ENCODE results near the gene NIF3L1. TPM values are rescaled to one million over a fixed set of nuclear protein-coding genes. Genes with fewer than 3 reads are reported as not detected.

The NIF3L1 gene
- total RNA-seq, 1 experiment from 2014 or later = 34.5 TPM

Other genes starting within 250 kb of the NIF3L1 start
- gene BZW1, start 77.5 kb upstream of the NIF3L1 start, total RNA-seq (2014; rRNA removed) = 407 and 500 TPM in 2 replicates
- gene CLK1, start 24.7 kb upstream of the NIF3L1 start, total RNA-seq (2014; rRNA removed) = 35.4 and 44.3 TPM in 2 replicates
- 66.8 and 106 TPM in 2 replicates for gene PPIL3, start 294 bp upstream of the NIF3L1 start, total RNA-seq (2014; rRNA removed)
- 15.6 and 15.8 TPM in 2 replicates for gene ORC2, start 74.3 kb downstream of the NIF3L1 start, total RNA-seq (2014; rRNA removed)
- gene HYCC2, start 182.3 kb downstream of the NIF3L1 start, total RNA-seq (2014; rRNA removed) = 3.6 and 3.7 TPM in 2 replicates
- gene NDUFB3, start 182.6 kb downstream of the NIF3L1 start, total RNA-seq (2014; rRNA removed) = 89.9 and 127 TPM in 2 replicates
- 47.7 and 50.0 TPM in 2 replicates for gene CFLAR, start 226.8 kb downstream of the NIF3L1 start, total RNA-seq (2014; rRNA removed)